Measurements from ENCODE around the gene RBBP6.
"Not testable (repeated sequence)": the region's sequence is repeated elsewhere in the genome, so short reads cannot be mapped to it uniquely, and the experiment has no call there.

- TF ChIP-seq, protein P1, sequence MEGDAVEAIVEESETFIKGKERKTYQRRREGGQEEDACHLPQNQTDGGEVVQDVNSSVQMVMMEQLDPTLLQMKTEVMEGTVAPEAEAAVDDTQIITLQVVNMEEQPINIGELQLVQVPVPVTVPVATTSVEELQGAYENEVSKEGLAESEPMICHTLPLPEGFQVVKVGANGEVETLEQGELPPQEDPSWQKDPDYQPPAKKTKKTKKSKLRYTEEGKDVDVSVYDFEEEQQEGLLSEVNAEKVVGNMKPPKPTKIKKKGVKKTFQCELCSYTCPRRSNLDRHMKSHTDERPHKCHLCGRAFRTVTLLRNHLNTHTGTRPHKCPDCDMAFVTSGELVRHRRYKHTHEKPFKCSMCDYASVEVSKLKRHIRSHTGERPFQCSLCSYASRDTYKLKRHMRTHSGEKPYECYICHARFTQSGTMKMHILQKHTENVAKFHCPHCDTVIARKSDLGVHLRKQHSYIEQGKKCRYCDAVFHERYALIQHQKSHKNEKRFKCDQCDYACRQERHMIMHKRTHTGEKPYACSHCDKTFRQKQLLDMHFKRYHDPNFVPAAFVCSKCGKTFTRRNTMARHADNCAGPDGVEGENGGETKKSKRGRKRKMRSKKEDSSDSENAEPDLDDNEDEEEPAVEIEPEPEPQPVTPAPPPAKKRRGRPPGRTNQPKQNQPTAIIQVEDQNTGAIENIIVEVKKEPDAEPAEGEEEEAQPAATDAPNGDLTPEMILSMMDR (conservative IDR thresholded peaks at IDR 0.05), result not testable (repeated sequence)
- TF ChIP-seq EZH2 (IDR thresholded peaks at IDR 0.05; ENCODE audit: low read depth), result not testable (repeated sequence)
These were observed 44.2 kb upstream of the RBBP6 start for GRCh38 chr16:24495207-24495606.

Data from PC-9 (cell line).